Suprapubic skin (tissue), 4 donors: ENCODE results near the gene CRYBB2.

Experiments
- POLR2A ChIP-seq, 2 donors: fragments of 450-650 bp; IDR thresholded peaks; one replicate each; pipeline ENCODE4 v1.6.1; 2017; ENCODE audit warnings: antibody characterized with exemption in 2 of 2, mild to moderate bottlenecking in 2 of 2, moderate library complexity in 2 of 2
- POLR2AphosphoS5 ChIP-seq, 3 donors: sonication (generic); formaldehyde crosslinking; IDR thresholded peaks; one replicate each; pipeline ENCODE4 v1.6.1; 2017; ENCODE audit warnings: antibody characterized with exemption in 3 of 3
- TF ChIP-seq, protein P1 (sequence below), 2 donors: fragments of 200-600 bp in 1 of 2; fragments of 450-650 bp in 1 of 2; sonication (generic) in 1 of 2; IDR thresholded peaks; one replicate each; pipeline ENCODE4 v1.5.1; 2016 to 2019; ENCODE audit warnings: antibody characterized with exemption in 2 of 2, mild to moderate bottlenecking in 1 of 2, moderate library complexity in 1 of 2

DNA sequence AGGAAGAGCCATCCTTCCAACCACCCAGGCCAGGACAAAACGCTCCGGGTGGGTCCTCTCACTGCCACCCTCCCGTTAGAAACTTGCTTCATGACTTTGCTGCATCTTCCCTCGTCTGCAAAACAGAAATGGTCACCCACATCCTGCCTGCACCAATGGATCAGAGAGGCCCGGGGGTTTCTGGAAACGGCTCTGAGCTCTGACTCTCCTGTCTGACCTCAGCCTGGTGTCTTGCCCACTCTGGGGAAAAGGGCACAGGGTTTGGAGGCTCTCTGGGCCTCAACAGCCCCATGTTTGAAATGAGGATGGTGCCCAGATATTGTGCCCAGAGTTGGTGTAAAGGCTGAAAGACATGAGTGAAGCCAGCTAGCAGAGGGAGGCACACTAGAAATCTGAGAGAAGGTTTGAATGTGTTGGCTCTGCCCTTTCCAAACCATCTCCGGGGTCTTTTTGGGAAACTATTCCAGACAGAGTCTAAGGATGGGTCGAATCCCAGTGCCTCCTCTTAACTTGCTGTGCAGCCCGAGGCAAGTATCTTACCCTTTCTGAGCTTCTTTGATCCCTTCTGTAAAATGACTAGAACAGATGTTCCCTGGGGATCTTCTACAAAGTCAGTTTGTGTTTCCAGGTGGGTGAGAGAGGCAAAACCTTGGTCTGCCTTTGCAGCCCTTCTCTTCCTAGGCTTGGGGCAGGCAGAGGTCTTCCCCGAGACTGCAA, 17.7 kb upstream of the CRYBB2 start:
- TF ChIP-seq, protein P1, sequence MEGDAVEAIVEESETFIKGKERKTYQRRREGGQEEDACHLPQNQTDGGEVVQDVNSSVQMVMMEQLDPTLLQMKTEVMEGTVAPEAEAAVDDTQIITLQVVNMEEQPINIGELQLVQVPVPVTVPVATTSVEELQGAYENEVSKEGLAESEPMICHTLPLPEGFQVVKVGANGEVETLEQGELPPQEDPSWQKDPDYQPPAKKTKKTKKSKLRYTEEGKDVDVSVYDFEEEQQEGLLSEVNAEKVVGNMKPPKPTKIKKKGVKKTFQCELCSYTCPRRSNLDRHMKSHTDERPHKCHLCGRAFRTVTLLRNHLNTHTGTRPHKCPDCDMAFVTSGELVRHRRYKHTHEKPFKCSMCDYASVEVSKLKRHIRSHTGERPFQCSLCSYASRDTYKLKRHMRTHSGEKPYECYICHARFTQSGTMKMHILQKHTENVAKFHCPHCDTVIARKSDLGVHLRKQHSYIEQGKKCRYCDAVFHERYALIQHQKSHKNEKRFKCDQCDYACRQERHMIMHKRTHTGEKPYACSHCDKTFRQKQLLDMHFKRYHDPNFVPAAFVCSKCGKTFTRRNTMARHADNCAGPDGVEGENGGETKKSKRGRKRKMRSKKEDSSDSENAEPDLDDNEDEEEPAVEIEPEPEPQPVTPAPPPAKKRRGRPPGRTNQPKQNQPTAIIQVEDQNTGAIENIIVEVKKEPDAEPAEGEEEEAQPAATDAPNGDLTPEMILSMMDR (IDR thresholded peaks at IDR 0.05), result no peak
- TF ChIP-seq POLR2A (IDR thresholded peaks at IDR 0.05) (no peak), POLR2AphosphoS5 (IDR thresholded peaks at IDR 0.05) (no peak)
